IPS-NIHi7 (cell line): Measurements from ENCODE around the gene SLC39A11.
"Not testable (repeated sequence)": the region's sequence is repeated elsewhere in the genome, so short reads cannot be mapped to it uniquely, and the experiment has no call there.

Experiments used
- DNase-seq: peaks from one replicate; pipeline ENCODE4 v3.0.0; 2012; ENCODE audit warnings: mixed read lengths; ENCODE audit errors: extremely low spot score

Gene SLC39A11

GRCh38 chr17:72833128-72833765, 259.2 kb downstream of the SLC39A11 start:
- no peak for DNase-seq

DNA sequence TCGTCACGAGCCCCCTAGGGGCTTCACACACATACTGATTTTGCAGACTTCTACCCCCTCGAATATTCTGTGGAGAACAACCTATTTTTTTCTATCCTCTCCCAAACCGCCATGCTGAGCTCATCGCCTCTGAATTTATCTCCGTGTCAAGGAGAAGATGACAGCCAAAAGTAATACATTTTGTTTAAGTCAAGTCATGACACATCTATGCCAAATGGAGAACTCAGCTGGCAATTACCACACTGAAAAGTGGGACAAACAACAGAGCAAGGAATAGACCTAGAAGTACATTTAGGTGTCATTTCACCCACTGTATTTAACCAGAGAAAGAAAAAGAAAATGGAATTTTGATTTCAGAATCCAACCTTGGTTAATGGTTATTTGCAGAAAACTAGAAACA, 260.2 kb downstream of the SLC39A11 start:
- DNase-seq, result no peak

DNA sequence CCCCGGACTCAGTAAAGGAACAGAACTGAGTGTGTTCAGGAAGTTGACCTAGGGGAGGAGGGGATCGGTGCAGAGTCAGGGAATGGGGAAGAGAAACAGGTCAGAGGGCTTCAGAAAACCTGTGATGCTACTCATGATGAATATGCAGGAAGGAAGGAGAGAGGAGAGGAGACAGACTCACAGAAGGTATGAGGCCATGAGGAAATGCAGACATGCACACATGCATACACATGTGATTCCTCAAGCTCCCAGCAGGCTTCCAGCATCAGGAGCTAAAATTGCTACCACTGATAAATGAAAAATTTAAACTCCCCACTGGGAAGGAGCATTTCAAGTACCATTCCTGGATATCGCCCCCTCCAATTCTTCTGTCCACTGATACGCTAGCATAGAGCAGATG, 262.6 kb downstream of the SLC39A11 start:
- no peak for DNase-seq

DNA sequence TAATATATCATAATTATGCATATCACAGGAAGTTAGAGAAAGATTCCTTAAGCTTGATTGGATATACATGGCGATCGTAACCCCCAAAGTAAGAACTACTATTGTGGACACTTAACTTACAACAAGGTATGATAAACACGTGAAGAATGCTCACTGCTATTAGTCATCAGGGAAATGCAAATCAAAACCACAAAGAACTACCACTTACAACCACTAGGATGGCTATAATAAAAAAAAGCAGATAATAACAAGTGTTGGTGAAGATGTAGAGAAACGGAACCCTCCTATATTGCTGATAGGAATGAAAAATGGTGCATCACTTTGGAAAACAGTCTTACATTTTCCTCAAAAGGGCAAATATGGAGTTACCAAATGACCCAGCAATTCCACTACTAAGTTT, 265.9 kb downstream of the SLC39A11 start:
- DNase-seq, result no peak

- not testable (repeated sequence) for DNase-seq
Observed at GRCh38 chr17:72826059-72826458, 266.4 kb downstream of the SLC39A11 start.

GRCh38 chr17:72825218-72825617, 267.3 kb downstream of the SLC39A11 start:
- DNase-seq, result no peak

- not testable (repeated sequence) for DNase-seq
Observed at GRCh38 chr17:72824267-72824666, 268.2 kb downstream of the SLC39A11 start.

DNA sequence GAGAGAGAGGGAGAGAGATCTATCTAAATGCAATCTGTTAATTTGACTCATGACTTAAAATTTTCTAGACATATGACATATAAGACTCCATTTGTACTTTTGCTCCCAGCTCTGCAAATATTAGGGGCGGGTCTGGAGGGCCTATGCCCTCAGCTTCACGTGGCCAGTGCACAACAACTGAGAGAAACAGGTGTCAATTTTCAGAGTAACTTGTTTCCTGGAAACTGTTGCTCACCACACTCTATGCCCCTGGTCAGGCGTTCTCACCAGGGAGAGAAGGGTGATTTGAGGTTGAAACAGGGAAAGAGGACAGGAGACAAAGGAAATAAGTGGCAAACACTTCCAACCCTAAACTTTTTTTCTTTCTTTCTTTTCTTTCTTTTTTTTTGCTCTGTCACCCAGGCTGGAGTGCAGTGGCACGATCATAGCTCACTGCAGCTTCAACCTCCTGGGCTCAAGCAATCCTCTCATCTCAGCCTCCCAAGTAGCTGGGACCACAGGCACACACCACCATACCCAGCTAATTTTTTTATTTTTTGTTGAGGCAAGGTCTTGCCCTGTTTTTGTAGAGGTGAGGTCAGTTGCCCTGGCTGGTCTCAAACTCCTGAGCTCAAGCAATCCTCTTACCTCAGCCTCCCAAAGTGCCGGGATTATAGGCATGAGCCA, 270.0 kb downstream of the SLC39A11 start:
- no peak for DNase-seq

- no peak for DNase-seq
Observed at GRCh38 chr17:72816406-72816805, 276.1 kb downstream of the SLC39A11 start.

DNA sequence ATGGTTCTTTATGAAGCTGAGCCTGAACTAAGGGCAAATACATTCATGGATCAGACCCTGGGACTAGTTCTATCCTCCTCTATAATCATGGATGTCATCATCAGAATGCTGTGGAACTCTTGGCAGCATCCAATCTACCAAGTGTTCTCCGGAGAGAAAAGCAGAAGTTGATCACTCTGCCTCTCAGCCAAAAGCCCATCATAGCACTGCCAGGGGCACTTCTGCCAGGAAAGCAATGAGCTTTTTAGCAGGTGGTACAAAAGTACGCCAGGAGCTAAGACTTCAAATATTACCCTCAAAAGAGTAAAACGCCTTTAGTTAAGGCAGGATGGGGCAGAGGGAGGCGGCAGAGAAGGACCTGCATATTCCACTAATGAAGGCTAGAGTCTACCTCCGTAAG, 279.0 kb downstream of the SLC39A11 start:
- DNase-seq, result no peak

DNA sequence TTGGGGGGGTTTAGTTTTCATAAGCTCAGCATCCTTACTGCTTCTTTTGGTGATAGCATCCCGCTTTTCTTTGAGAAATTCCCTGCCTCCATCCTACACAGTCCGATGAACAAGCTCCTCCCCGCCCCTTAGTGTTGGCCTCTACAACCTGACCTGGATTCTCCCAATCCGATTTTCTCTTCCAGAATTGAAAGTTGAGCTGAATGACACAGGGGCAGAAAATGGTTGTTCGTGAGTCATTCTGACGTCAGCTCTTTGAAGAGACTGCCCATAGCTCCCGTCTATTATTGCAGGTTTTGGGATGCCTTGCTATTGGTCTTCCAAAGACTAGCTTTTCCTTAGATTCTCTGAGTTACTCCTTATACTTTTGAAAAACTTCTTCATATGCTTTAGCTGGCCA, 279.7 kb downstream of the SLC39A11 start:
- no peak for DNase-seq

DNA sequence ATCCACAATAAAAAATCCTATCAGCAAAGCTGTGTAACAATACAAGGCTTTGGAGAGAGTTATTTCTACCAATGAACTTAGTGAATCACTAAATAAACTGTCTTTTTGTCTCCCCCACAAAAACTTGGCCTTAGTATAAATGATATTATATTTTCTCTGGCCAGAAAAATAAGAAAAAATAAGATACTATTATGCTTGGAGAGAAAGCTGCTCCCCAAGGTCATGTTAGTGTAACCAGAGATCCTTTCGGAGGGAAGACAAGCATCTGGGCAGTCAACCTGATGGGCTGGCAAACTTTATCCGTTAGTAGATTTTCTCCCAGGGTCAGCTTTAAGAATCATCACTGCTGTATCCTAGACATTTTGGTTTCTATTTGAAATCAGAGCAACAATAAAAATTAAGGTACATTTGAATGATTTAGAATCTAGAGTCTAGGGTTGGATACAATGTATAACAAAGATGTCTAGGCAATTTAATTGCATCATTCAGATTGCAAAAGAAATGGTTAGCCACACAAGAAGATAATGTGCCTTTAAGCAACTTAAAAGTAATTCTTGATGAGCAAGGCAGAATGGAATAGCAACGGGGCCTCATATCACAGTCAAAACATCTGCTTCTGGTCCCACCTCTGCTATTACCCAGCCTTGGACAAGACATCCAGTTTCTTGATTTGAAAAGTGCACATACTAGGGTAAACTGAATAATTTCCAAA, 280.4 kb downstream of the SLC39A11 start:
- no peak for DNase-seq

DNA sequence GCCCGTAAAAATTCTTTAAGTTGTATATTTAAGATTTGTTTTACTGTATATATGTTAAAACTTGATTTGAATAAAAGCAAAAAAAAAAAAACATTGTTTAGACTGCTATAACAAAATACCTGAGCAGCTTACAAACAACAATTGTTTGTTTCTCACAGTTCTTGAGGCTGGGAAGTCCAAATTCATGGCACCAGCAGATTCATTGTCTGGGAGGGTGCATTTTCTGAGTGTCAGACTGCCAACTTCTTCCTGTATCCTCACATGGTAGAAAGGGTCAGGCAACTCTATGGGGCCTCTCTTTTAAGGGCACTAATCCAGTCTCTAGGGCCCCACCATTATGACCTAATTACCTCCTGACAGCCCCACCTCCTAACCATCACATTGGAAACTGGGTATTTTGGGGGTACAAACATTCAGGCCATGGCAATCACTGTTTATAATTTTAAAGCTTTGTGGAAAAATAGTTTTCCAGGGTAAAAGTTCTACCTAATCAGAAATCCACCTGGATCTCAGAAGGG, 281.4 kb downstream of the SLC39A11 start:
- DNase-seq, result no peak

GRCh38 chr17:72806011-72806410, 286.5 kb downstream of the SLC39A11 start:
- DNase-seq, result no peak

GRCh38 chr17:72804949-72805707, 287.4 kb downstream of the SLC39A11 start:
- DNase-seq, result no peak

DNA sequence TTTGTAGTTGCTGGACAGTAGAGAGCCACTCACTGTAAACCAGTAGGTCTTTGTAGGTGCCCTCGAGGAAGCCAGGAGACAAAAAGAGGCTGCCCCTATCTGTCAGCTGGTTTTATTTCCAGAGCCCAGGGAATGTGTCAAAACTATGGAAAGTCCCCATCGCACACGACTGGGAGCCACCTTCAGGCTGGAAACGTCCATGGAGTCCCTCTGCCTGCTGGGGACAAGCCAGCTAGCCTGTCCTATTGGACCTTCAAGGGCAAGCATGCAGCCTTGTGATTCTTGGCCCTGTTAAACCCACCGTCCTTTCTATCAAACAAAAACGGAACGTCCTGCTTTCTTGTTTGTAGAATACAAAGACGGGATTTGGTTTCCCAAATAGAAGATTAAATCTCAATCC, 289.8 kb downstream of the SLC39A11 start:
- DNase-seq, result no peak

GRCh38 chr17:72797142-72797541, 295.3 kb downstream of the SLC39A11 start:
- DNase-seq, result no peak

DNA sequence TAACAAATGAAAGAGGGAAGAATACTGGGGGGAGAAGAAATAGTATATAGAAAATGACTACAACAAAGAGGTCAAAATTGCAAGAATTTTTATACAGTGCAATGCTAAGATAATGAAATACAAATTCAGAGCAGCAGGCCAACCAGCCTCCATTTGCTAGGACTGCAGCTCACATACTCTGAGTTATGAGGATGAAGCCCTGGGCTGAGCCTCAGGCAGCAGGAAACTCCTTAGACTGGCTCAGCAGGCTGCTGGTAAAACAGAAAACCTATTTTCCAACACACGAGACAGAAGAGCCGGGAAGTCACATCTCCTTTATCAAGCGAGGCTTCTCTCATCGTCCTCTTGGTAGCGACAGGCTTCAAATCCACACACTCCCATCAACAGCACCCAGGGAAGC, 296.5 kb downstream of the SLC39A11 start:
- DNase-seq, result no peak

GRCh38 chr17:72794152-72794551, 298.3 kb downstream of the SLC39A11 start:
- no peak for DNase-seq

- DNase-seq, result no peak
Observed at GRCh38 chr17:72792771-72793170, 299.7 kb downstream of the SLC39A11 start.

DNA sequence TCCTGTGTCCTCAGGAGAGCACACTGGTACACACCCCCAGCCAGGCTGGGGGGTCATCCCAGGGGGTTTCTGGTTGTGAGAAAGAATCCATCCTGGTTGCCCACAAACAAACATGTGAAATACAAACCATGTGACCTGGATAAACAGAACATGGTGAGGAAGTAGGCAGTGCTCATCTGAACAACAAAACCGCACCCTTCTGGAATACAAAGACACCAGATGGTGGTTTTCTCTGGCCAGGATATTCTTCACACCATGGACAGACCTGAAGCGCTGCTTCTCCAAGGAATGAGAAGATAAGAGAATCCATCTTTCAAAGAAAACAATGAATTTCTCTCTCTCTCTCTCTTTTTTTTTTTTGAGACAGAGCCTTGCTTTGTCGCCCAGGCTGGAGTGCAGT, 302.3 kb downstream of the SLC39A11 start:
- no peak for DNase-seq

GRCh38 chr17:72789711-72790110, 302.8 kb downstream of the SLC39A11 start:
- DNase-seq, result no peak
